HG03439 (cell line): ENCODE data around the gene FRA10AC1.

ENCODE experiments used
- ATAC-seq: cut with Tn5 transposase; IDR thresholded peaks from one replicate; pipeline ENCODE4 v1.9.1; 2021; ENCODE audit warnings: mild to moderate bottlenecking, moderate library complexity; ENCODE audit not compliant: unreplicated experiment

Gene FRA10AC1

DNA sequence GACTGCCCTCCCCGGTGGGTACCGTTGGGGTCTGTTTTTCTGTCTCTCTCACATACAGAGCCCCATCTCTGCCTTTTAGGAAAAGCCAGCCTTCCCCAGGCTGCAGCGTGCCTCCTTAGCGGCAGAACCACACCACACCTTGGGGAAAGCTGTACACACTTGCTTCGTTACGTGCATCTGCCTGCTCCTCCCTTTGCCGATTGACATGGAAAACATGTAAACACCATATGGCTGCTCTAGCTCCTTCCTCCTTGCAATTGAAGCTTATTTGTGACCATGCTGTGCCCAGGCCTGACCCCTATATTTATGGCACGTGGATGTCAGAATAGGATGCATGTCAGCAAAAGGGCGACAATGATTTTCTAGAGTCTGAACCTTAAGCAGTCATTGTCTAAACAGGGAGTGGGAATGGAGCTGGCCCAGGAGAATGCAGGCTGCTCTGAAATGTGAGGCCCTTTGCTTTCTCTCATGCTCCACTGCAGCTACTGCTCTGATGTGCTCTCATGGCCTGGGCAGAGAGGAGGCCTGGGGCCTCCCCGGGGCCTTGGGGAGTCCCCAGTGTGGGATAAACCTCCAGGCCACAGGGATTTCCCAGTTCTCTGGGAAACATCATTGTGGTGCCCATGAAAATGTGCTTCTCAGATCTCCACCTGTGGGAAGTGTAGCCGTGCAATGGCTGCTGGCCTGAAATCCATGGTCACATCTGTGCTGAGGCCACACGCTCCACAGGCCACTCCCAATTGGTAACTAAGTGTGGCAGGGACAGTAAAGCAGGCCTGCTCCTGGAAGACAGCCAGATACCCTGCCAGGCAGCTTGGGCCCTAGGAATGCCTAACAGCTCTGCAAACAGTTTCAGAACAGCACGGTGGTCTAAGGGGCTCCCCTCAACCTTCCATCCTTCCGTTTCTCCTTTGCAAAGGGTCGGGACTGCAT is 71.5 kb downstream of the FRA10AC1 start:
- no peak for ATAC-seq

DNA sequence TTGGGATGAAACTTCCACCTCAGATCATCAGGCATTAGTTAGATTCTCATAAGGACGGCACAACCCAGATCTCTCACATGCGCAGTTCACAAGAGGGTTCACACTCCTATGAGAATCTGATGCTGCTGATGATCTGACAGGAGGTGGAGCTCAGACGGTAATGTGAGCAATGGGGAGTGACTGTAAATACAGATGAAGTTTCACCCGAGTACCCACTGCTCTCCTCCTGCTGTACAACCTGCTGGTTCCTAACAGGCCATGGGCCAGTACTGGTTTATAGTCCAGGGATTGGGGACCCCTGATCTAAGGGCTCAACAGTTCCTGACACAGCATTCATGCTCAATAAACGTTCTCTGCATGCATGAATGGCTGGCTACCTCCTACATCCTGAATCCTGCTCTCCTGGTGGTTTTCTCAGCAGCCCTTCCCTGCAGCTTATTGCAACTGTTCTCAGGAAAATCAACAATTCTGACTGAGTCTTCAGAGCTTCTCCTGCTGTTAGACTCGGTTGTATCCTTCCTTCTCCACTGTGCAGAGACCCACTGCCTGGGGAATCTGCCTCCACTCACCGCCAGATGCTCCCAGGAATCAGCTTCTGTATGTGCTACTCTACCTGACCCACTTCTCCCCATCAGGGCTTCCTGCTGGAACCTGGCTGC is 72.6 kb downstream of the FRA10AC1 start:
- ATAC-seq, result no peak

DNA sequence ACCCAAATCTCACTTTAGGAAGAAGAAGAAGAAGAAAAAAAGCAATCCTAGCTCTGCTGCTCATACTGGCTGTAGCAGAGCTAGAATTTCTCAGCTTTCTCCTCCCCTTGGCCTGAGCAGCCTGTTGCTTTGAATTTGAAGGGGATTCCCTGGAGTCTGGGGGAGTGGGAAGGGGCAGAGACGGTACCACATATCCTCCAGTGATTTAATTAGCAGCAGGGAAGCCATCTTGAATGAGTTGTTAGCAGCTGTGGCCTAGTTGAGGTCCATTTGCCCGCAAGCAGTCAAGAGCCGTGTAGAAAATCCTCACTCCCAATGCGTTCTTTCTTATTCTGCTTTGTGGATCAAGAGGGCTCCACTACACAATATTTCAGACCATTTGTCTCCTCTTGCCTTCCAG is 73.5 kb downstream of the FRA10AC1 start:
- ATAC-seq, result no peak

DNA sequence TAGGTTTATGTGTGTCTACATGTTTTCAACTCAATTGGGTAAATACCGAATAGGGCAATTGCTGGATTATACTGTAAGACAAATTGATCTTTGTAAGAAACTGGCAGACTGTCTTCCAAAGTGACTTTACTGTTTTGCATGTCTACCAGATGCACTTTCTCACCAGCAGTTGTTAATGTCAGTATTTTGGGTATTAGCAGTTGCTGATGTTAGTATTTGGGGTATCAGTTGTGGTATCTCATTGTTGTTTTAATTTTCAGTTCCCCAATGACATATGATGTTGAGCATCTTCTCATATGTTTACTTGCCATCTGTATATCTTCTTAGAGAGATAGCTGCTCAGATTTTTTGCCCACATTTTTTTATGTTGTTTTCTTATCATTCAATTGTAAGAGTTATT is 79.5 kb downstream of the FRA10AC1 start:
- ATAC-seq, result no peak

DNA sequence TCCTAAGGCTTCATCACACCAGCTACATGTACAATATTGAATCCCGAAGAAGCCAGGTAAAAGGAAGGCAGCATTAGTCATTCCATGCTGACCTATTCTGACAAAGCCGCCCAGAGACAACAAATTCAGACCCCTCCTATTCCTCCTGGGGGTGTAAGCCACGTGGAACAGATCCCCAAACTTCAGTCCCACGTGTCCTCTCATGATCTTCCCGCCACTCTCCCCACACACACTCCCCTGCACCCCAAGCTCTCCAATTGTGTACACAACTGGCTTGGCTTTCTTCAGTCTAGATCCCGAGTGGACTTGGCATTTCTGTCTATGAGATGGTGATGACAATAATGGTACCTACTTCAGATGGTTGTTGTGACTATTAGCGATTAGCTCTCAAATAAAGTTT is 81.5 kb downstream of the FRA10AC1 start:
- no peak for ATAC-seq
